HUES48 (cell line): Measurements from ENCODE around the gene MSI2.

ENCODE experiments used
- H3K27ac ChIP-seq: one replicate; pipeline ENCODE4 v1.7.0; 2013; ENCODE audit warnings: low read depth, low read length, inconsistent platforms
- H3K27me3 ChIP-seq: 2 replicates; pipeline ENCODE4 v1.6.1; 2013; ENCODE audit warnings: mild to moderate bottlenecking, low read length; ENCODE audit not compliant: control insufficient read depth, insufficient read depth
- H3K36me3 ChIP-seq: 2 replicates; pipeline ENCODE4 v1.6.1; 2013; ENCODE audit warnings: low read length; ENCODE audit not compliant: control insufficient read depth, insufficient read depth
- H3K4me1 ChIP-seq: 2 replicates; pipeline ENCODE4 v1.6.1; 2013; ENCODE audit warnings: mild to moderate bottlenecking, low read length; ENCODE audit not compliant: control insufficient read depth, insufficient read depth
- H3K4me3 ChIP-seq: 2 replicates; pipeline ENCODE4 v1.5.1; 2013; ENCODE audit warnings: mild to moderate bottlenecking, low read depth, low read length
- H3K9ac ChIP-seq: 2 replicates; pipeline ENCODE4 v1.6.1; 2013; ENCODE audit warnings: mild to moderate bottlenecking, low read depth, low read length, moderate library complexity
- H3K9me3 ChIP-seq: 2 replicates; pipeline ENCODE4 v1.6.1; 2013; ENCODE audit warnings: low read length; ENCODE audit not compliant: control insufficient read depth, insufficient read depth

The MSI2 gene

DNA sequence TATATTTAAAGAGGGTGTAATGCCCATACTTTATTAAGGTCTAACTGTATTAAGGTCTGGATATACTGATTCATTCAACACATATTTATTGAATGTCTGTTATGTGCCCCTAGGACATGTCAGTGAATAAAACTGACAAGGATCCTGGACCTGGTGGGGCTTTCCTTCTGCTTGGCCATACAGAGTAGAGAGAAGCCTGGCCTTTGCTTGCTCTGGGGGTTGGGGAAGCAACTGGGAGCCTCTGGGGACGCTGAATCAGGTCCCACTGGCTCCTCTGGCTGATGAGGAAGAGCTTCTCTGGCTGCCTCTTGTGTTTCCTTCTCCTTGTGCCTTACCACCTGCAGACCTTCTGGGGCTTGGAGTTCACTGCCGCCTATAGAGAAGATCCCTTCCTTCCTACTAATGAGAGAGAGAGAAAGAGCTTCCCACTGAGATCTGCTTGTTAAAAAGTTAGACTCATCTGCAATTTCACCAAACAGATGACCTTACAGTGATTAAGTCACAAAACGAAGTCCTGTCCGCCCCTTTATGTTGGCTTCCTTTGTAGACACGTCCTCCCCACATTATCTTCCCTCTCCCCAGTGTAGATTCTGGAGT is 49.7 kb downstream of the MSI2 start:
- H3K4me1 ChIP-seq = peaks cover 12% of the 10 kb centered on the region
- H3K36me3 ChIP-seq = peaks cover 6% of the 10 kb centered on the region; the same call in 1 of the 2 replicates

DNA sequence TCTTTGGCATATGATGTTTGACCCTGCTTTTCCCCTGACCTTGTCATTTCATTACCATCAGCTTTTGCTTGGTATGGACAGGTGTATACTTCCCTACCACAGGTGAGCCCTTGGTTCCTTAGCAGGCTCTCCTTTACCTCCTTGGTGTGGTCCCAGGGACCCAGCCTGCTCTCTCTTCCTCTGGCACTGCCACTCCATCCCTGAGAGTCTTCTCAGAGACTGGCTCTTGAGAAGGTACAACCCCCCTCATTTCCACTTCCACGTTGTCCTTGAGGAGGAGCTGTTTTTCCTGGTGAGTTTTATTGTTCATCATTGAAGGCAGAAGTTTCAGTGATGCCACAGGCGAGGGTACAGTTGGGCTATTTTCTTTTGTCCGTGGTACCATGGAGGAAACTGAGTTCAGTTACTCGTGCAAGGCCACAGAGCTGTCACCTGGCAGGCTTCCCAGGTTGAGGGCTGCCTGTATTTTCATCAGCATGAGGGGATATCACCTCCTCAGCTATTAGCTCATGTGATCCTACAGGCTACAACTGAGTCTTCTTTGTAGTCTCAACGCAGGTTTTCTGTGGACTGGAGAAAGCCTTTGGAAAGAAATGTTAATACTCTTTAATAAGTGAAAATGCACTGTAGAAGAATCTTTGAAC is 52.3 kb downstream of the MSI2 start:
- Histone ChIP-seq H3K27ac (no peak overlapping the region), H3K36me3 (peaks cover 6% of the 10 kb centered on the region; the same call in 1 of the 2 replicates), H3K27me3 (no peaks in the 10 kb centered on the region), H3K9ac (no peak overlapping the region), H3K4me1 (peaks cover 37% of the 10 kb centered on the region), H3K9me3 (no peaks in the 10 kb centered on the region), H3K4me3 (no peak overlapping the region)

More for the DNA sequence above, 49.7 kb downstream of the MSI2 start:
- no peak overlapping the region for H3K4me3 ChIP-seq
- H3K9ac ChIP-seq = no peak overlapping the region
- no peak overlapping the region for H3K27ac ChIP-seq
- H3K27me3 ChIP-seq = no peaks in the 10 kb centered on the region
- no peaks in the 10 kb centered on the region for H3K9me3 ChIP-seq

DNA sequence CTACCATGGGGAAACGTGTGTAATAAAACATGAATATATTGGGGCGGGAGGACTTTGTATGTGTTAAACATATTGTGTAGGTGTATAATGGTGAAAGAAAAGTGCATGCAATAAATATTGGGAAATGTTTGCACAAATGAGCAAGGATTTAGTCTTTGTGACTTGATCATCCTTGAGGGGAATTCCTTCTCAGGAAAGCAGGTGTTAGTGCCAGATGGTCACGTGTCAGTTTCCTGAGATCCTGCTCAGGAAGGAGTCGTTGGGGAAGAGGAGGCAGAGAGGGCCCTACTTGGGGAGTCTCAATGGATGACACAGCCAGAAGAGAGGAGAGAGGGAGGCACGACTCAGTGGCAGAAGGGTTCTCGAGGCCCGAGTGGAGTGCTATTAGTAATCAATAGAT is 53.2 kb downstream of the MSI2 start:
- Histone ChIP-seq H3K36me3 (peaks cover 6% of the 10 kb centered on the region; the same call in 1 of the 2 replicates), H3K9me3 (no peaks in the 10 kb centered on the region), H3K4me1 (peaks cover 43% of the 10 kb centered on the region)

DNA sequence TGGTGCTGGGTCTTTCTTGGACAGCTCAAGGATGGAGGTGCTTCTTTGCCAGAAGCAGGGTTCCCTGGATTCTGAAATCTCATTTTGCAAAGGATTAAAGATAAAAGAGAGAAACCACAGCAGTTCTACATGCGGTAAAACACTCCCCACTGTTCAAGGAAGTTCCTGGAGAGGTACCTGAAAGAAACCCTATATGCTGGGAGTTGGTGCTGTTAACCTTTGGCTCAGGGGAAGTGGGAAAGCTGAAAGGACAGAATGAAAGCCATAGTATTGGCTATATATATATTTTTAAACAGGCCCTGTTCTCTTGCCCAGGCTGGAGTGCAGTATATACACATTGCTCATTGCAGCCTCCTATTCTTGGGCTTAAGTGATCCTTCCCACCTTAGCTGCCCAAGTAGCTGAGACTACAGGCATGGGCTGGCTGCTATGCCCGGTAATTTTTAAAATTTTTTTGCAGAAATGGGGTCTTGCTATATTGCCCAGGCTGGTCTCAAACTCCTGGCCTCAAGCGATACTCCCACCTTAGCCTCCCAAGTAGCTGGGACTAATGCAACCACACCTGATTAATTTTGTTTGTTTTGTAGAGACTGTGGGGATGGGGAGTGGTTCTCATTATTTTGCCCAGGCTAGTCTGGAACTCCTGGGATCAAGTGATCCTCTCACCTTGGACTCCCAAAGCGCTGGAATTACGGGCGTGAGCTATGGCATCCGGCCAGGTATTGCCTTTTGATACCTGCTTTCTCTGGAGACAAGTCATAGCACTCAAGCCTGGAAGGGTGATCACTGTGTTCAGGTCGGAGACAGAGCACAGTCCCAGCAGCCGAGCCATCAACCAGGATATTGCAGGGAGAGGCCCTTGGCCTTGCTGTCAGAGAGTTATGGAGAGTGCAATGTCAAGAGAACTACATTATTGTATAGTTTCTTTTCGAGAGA is 55.2 kb downstream of the MSI2 start:
- H3K36me3 ChIP-seq = peaks cover 6% of the 10 kb centered on the region; the same call in 1 of the 2 replicates
- H3K27me3 ChIP-seq = no peaks in the 10 kb centered on the region
- no peak overlapping the region for H3K9ac ChIP-seq
- H3K4me3 ChIP-seq = no peak overlapping the region
- peaks cover 44% of the 10 kb centered on the region for H3K4me1 ChIP-seq
- H3K27ac ChIP-seq = peak overlapping the region; percentile 14
- H3K9me3 ChIP-seq = no peaks in the 10 kb centered on the region

More for the DNA sequence above, 53.2 kb downstream of the MSI2 start:
- no peak overlapping the region for H3K4me3 ChIP-seq
- H3K9ac ChIP-seq = no peak overlapping the region
- H3K27me3 ChIP-seq = no peaks in the 10 kb centered on the region
- no peak overlapping the region for H3K27ac ChIP-seq

DNA sequence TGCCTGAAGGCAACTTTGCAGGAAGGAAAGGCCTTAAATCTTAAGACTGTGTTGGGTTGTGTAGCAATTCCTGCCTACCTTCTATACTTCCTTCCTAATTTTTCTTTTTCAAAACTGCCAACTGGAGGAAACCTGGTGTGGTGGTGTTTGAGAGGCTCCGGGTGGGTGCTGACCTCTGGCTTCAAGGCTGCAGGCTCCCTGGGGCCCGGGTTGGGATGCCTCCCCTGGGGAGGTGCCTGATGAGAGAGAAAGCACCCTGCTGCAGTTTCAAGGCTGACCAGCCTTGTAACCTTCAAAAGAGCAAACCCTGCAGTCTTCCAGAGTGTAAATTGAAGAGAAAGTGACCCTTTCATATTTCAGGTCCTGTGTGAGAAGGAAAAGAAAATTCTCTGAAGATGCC is 55.9 kb downstream of the MSI2 start:
- H3K4me1 ChIP-seq = peaks cover 44% of the 10 kb centered on the region
- peak overlapping the region; percentile 14 for H3K27ac ChIP-seq
- H3K9ac ChIP-seq = no peak overlapping the region
- peaks cover 6% of the 10 kb centered on the region; the same call in 1 of the 2 replicates for H3K36me3 ChIP-seq
- H3K27me3 ChIP-seq = no peaks in the 10 kb centered on the region
- H3K9me3 ChIP-seq = no peaks in the 10 kb centered on the region
- no peak overlapping the region for H3K4me3 ChIP-seq

DNA sequence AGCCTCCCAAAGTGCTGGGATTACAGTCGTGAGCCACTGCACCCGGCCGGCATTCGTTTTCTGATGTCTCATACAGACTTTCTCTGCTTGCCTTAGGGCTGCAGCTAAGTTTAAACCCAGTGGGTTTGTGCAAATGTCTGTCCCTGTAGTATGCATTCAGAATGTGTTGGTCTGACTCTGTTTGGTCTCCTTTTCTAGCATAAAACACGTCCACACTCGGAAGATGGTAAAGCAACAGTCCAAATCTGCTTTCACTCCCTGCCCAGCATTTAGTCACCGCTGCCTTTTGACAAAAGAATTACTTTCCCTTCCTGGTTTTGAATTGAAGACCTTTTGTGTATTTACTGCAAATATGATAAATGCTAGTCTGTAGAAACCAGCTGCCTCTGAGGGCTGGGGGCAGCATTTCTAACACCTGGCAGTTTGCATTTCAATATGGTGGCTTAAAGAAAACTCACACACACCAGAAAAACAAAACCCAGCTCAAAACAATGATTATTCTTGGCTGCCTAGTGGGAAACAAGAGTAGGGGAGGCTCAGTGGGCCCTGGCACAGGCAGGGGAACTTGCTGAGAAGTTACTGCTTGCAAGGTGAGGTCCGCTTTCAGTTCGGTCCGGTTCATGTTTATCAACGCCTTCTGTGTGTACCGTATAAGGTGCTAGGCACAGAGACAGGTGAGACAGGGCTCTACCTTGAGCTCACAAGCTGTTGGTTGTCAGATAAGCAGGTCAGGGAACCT is 56.9 kb downstream of the MSI2 start:
- Histone ChIP-seq H3K4me1 (peaks cover 44% of the 10 kb centered on the region), H3K36me3 (peaks cover 6% of the 10 kb centered on the region; the same call in 1 of the 2 replicates), H3K9me3 (no peaks in the 10 kb centered on the region), H3K27me3 (no peaks in the 10 kb centered on the region), H3K4me3 (no peak overlapping the region), H3K9ac (peak overlapping the region; percentile 0; the same call in 1 of the 2 replicates), H3K27ac (peak overlapping the region; percentile 86)

DNA sequence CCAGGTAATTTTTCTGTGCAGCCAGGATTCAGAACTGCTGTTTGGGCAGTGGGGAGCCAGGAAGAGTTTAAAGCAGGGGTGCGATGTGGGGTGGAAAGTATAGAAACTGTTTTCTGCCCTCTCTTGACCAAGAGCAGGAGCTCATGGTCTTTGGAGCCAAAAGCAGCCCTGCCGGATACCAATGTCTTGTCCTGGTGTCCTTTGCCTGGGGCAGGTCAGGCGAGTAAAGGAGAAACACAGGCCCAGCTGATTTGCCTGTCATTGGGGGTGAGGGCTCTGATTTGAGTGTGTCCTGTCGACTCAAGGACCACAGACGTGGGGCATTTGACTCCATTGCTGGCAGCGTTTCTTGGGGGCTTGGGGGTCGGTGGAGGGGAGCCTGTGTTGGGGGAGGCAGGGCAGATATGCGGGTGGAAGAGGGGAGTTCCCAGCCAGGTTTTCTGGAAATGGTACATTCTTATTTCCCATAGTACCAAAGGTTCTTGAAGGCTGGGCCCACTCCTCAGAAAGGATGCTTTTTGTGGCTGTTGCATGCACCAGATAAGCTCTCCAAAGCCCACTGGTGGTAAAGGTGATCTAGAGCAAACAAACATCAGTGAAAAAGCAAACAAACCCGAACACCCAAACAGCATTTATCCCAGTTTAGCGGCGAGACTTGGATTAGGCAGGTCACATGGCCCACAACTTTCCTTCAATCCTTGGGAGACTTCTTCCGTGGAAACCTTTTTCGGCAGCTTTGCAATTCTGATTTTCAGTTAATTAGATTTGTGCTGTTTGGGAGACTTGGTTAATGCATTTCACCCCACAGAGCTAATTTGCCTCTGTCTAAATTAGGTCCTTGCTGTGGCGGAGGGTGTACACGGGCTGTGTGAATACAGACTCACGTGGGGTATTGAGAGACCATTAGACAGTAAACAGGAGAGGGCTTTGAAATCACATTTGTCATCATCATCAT is 59.0 kb downstream of the MSI2 start:
- Histone ChIP-seq H3K36me3 (no peaks in the 10 kb centered on the region), H3K4me1 (peaks cover 44% of the 10 kb centered on the region), H3K9me3 (no peaks in the 10 kb centered on the region), H3K27ac (no peak overlapping the region), H3K9ac (no peak overlapping the region), H3K27me3 (no peaks in the 10 kb centered on the region), H3K4me3 (no peak overlapping the region)

DNA sequence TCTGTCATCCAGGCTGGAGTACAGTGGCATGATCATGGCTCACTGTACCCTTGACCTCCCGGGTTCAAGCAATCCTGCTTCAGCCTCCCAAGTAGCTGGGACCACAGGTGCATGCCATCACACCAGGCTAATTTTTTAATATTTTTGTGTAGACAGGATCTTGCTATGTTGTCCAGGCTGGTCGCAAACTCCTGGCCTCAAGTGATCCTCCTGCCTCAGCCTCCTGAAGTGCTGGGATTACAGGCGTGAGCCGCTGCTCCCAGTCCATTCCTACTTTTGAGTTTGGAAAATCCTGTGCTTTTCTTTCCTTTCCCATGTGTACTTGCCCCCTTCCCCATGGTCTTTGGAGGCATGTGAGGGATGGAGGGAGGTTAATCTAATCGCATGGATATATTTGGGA is 60.0 kb downstream of the MSI2 start:
- no peaks in the 10 kb centered on the region for H3K36me3 ChIP-seq
- no peak overlapping the region for H3K27ac ChIP-seq
- H3K27me3 ChIP-seq = no peaks in the 10 kb centered on the region
- H3K4me1 ChIP-seq = peaks cover 37% of the 10 kb centered on the region
- no peaks in the 10 kb centered on the region for H3K9me3 ChIP-seq
- no peak overlapping the region for H3K9ac ChIP-seq
- H3K4me3 ChIP-seq = no peak overlapping the region

DNA sequence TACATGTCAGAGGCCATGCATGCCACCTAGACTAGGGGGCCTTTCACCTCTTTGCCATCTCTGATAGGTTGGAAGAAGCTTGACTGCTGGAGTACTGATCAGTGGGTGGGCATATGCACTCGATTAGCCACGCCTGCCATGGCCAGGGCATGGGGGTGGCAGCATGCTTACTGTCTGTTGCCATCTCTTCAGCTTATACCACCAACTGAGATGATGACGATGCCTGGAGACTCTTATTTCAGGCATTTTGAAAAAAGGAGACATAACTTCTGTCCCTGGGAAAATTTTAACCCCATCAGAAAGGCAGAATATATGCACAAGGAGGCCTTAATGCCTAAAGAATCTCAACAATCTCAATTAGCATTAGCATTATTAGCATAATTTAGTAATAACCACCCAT is 60.8 kb downstream of the MSI2 start:
- Histone ChIP-seq H3K27me3 (no peaks in the 10 kb centered on the region), H3K27ac (no peak overlapping the region), H3K4me3 (no peak overlapping the region), H3K9me3 (no peaks in the 10 kb centered on the region), H3K4me1 (peaks cover 31% of the 10 kb centered on the region), H3K9ac (no peak overlapping the region), H3K36me3 (no peaks in the 10 kb centered on the region)

DNA sequence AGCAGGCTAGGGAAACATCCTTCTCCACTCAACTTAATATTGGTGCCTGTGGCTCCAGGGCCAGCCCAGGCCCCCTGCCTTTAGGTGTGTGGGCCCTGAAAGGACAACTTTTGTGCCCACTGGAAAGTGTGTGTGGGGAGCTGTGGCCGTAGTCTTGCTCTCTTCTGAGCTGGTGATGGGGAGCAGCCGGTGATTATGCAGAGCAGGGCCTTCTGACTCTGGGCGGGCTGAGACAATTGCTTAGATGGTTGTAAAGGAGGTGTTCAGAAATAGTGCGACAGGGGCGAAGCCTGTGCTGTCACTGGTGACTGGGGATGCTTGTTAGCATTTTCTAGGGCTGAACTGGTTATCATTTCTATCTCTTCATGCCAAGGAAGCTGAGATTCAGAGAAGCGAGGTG is 62.6 kb downstream of the MSI2 start:
- H3K27me3 ChIP-seq = no peaks in the 10 kb centered on the region

More for the DNA sequence above, 62.6 kb downstream of the MSI2 start:
- H3K4me1 ChIP-seq = peaks cover 15% of the 10 kb centered on the region
- no peak overlapping the region for H3K27ac ChIP-seq
- H3K9ac ChIP-seq = no peak overlapping the region
- no peak overlapping the region for H3K4me3 ChIP-seq
- H3K36me3 ChIP-seq = no peaks in the 10 kb centered on the region
- no peaks in the 10 kb centered on the region for H3K9me3 ChIP-seq
